ENCODE results near the gene EFL1.

- TF ChIP-seq CTCF (conservative IDR thresholded peaks at IDR 0.05; ENCODE audit: low read length), result no peak
- TF ChIP-seq EZH2phosphoT487 (IDR thresholded peaks at IDR 0.05; ENCODE audit: borderline replicate concordance, low read depth, low read length), result no peak
These were observed 147.9 kb downstream of the EFL1 start for GRCh38 chr15:82114660-82115059.

All from OCI-LY7 (cell line).